Smooth muscle cell (in vitro differentiated cells): Measurements from ENCODE around the gene FBLN2. TPM values are rescaled to one million over a fixed set of nuclear protein-coding genes. Genes with fewer than 3 reads are reported as not detected.

Experiments
- DNase-seq: peaks from one replicate; lab custom pipeline; 2025; ENCODE audit not compliant: unreplicated experiment; lab: John Stamatoyannopoulos, UW
- H2AFZ ChIP-seq: fragments of 200-600 bp; sonication (generic); 2 replicates; pipeline ENCODE4 v1.6.0; 2016; ENCODE audit warnings: antibody characterized with exemption, low read depth, mild to moderate bottlenecking
- H3F3A ChIP-seq: fragments of 200-600 bp; sonication (generic); 2 replicates; pipeline ENCODE4 v1.6.0; 2017; ENCODE audit warnings: antibody characterized with exemption, low read depth
- H3K27ac ChIP-seq: fragments of 200-600 bp; sonication (generic); 2 replicates; pipeline ENCODE4 v1.5.1; 2016; ENCODE audit warnings: low read depth, mild to moderate bottlenecking
- H3K27me3 ChIP-seq: fragments of 200-600 bp; sonication (generic); 2 replicates; pipeline ENCODE4 v1.6.1; 2016; ENCODE audit warnings: low read depth, mild to moderate bottlenecking
- H3K36me3 ChIP-seq: fragments of 200-600 bp; sonication (generic); 2 replicates; pipeline ENCODE4 v1.5.1; 2016; ENCODE audit warnings: low read depth
- H3K4me1 ChIP-seq: fragments of 200-600 bp; sonication (generic); 2 replicates; pipeline ENCODE4 v1.5.1; 2016; ENCODE audit warnings: low read depth
- H3K4me2 ChIP-seq: fragments of 200-600 bp; sonication (generic); 2 replicates; pipeline ENCODE4 v1.6.0; 2016; ENCODE audit warnings: mild to moderate bottlenecking
- H3K4me3 ChIP-seq: fragments of 200-600 bp; sonication (generic); 2 replicates; pipeline ENCODE4 v1.5.1; 2016; ENCODE audit warnings: mild to moderate bottlenecking
- H3K79me2 ChIP-seq: fragments of 200-600 bp; sonication (generic); 2 replicates; pipeline ENCODE4 v1.6.0; 2016; ENCODE audit warnings: low read depth, mild to moderate bottlenecking
- H3K9ac ChIP-seq: fragments of 200-600 bp; sonication (generic); 2 replicates; pipeline ENCODE4 v1.6.0; 2016; ENCODE audit warnings: low read depth
- H3K9me3 ChIP-seq: fragments of 200-600 bp; sonication (generic); replicated peaks from 2 replicates; pipeline ENCODE4 v1.5.1; 2016; ENCODE audit warnings: low read depth
- H4K20me1 ChIP-seq: fragments of 200-600 bp; sonication (generic); 2 replicates; pipeline ENCODE4 v1.6.0; 2016; ENCODE audit warnings: low read depth
- WGBS: methylation state at CpG from one replicate; pipeline ENCODE4 v1.1.7; 2016; ENCODE audit warnings: low lambda C conversion rate; 5-methylcytosine and 5-hydroxymethylcytosine counted together
- polyA plus RNA-seq: library from polyadenylated mRNA; unstranded; fragments of >200 nt; fragmentation: Nextera tagmentation; extraction: Ambion mirVana; gene quantifications from 2 replicates; pipeline ENCODE4 v1.2.1, GENCODE V29; 2016
- total RNA-seq: library from RNA; depleted of rRNA; stranded (reverse); fragments of >200 nt; gene quantifications from 2 replicates; pipeline ENCODE4 v1.2.3, GENCODE V29; 2014
- TF ChIP-seq, protein P1 (sequence below): fragments of 200-600 bp; sonication (generic); IDR thresholded peaks from 2 replicates; pipeline ENCODE4 v1.5.1; 2017; ENCODE audit warnings: borderline replicate concordance, mild to moderate bottlenecking, antibody characterized with exemption; ENCODE audit not compliant: insufficient read depth, poor library complexity, severe bottlenecking

FBLN2 gene
- total and polyA plus RNA-seq, 2 experiments from 2014 or later: 159 to 390 TPM

DNA sequence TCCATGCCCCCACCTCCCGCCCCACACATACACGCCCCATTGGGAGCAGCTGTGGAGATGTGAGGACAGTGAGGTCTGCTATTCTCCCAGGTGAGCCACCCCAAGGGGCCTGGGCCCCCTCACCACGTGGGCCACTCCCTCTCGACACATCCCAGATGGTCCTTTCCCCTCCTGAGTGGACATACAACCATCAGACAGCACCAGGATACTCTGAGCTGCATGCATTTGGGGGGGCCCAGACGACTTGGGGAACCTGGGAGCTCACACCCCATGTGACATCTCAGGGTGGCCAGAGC lies 17.5 kb downstream of the FBLN2 start:
- no peak overlapping the region for H3K27ac ChIP-seq
- no peak overlapping the region for H3K9ac ChIP-seq
- no peak overlapping the region for H2AFZ ChIP-seq
- H3K4me3 ChIP-seq: no peak overlapping the region
- H3K4me1 ChIP-seq: peaks cover 19% of the 10 kb centered on the region
- H3K79me2 ChIP-seq: peaks cover 86% of the 10 kb centered on the region
- no peaks in the 10 kb centered on the region for H3K27me3 ChIP-seq
- H3K9me3 ChIP-seq: no peaks in the 10 kb centered on the region
- TF ChIP-seq, protein P1, sequence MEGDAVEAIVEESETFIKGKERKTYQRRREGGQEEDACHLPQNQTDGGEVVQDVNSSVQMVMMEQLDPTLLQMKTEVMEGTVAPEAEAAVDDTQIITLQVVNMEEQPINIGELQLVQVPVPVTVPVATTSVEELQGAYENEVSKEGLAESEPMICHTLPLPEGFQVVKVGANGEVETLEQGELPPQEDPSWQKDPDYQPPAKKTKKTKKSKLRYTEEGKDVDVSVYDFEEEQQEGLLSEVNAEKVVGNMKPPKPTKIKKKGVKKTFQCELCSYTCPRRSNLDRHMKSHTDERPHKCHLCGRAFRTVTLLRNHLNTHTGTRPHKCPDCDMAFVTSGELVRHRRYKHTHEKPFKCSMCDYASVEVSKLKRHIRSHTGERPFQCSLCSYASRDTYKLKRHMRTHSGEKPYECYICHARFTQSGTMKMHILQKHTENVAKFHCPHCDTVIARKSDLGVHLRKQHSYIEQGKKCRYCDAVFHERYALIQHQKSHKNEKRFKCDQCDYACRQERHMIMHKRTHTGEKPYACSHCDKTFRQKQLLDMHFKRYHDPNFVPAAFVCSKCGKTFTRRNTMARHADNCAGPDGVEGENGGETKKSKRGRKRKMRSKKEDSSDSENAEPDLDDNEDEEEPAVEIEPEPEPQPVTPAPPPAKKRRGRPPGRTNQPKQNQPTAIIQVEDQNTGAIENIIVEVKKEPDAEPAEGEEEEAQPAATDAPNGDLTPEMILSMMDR: no peak
- no peak overlapping the region for H3K4me2 ChIP-seq
- no peaks in the 10 kb centered on the region for H3K36me3 ChIP-seq
- no peaks in the 10 kb centered on the region for H3F3A ChIP-seq
- DNase-seq: no peak
- H4K20me1 ChIP-seq: peaks cover 99% of the 10 kb centered on the region
- 79% methylated on average over 5 of the region's 5 CpGs for WGBS

DNA sequence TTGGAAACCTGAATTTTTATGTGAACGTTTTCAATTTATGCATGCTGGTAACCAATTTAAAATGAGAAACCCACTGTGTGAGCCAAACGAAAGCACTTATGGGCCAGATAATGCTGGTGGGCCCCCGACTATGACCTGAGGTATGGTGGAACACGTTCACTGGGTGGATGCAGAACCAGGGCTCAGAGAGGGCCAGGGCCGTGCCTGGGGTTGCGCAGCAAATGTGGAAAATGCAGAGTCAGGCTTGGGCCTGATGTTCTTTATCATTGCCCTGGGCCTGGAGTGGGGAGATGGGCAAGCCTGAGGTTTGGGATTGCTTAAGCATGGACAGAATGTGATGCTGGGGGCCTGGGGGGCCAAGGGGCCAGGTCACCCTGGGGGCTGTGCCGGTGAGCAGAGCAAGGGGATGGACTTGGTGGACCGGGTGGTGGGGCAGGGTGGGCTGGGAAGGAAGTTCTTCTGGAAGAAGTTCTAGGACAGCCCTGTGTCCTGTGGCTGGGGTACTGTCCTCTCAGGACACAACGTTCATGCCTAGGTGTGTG lies 17.9 kb downstream of the FBLN2 start:
- H3F3A ChIP-seq: no peaks in the 10 kb centered on the region
- no peak overlapping the region for H3K27ac ChIP-seq
- H3K4me1 ChIP-seq: peaks cover 19% of the 10 kb centered on the region
- H4K20me1 ChIP-seq: peaks cover 94% of the 10 kb centered on the region
- H3K9ac ChIP-seq: no peak overlapping the region
- no peak overlapping the region for H3K4me3 ChIP-seq
- peaks cover 81% of the 10 kb centered on the region for H3K79me2 ChIP-seq
- 94% methylated on average over 8 of the region's 9 CpGs for WGBS
- H3K36me3 ChIP-seq: no peaks in the 10 kb centered on the region
- H3K27me3 ChIP-seq: no peaks in the 10 kb centered on the region
- no peak for DNase-seq
- no peak overlapping the region for H2AFZ ChIP-seq
- TF ChIP-seq, protein P1: no peak
- no peaks in the 10 kb centered on the region for H3K9me3 ChIP-seq
- H3K4me2 ChIP-seq: no peak overlapping the region

DNA sequence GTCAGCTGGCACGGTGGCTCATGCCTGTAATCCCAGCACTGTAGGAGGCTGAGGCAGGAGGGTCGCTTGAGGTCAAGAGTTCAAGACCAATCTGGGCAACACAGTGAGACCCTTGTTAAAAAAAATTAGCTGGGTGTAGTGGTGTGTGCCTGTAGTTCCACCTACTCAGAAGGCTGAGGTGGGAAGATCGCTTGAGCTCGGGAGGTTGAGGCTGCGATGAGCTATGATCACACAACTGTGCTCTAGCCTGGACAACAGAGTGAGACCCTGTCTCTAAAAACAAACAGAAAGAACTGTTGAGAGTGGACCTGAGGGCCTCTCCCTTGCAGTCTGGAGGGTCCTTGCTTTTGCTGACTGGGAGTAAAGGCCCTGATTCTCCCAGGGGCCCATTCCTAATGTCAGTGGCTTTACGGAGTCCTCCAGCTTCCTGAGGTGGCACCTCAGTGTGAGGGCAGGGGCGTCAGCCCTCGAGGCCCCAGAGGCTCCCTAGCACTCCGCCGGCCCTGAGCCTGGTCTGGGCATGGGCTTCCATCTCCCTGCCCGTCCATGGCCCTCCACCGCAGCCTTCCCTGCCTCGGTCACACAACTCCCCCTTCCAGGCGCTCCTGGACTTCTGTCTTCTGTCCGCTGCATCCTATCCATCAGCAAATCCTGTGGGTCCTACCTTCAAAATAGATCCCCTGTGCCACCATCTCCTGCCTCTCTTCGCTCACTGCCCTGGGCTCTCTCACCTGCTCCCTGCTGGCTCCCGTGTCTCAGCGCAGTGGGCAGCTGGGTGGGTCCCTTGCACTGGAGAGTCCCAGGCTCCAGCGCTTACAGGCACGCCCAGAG lies 19.0 kb downstream of the FBLN2 start:
- 86% methylated on average over 20 of the region's 20 CpGs for WGBS
- Histone ChIP-seq H3K4me3 (no peak overlapping the region), H3K79me2 (peaks cover 71% of the 10 kb centered on the region), H3K4me2 (no peak overlapping the region), H3K36me3 (no peaks in the 10 kb centered on the region), H3K9me3 (no peaks in the 10 kb centered on the region), H2AFZ (no peak overlapping the region), H3K27ac (no peak overlapping the region), H3K4me1 (peaks cover 19% of the 10 kb centered on the region), H4K20me1 (peaks cover 84% of the 10 kb centered on the region), H3K27me3 (no peaks in the 10 kb centered on the region), H3F3A (no peaks in the 10 kb centered on the region), H3K9ac (no peak overlapping the region)
- no peak for DNase-seq
- TF ChIP-seq, protein P1: no peak
